ENCODE measurements around the gene AKAP12.

AKAP12 gene

GRCh38 chr6:151402228-151402627 lies 162.5 kb downstream of the AKAP12 start:
- in situ Hi-C loops (cut with MboI; ENCODE audit: low sequenced_read_pairs), result no loop called here

GRCh38 chr6:151403919-151404308 lies 164.1 kb downstream of the AKAP12 start:
- in situ Hi-C loops (cut with MboI; ENCODE audit: low sequenced_read_pairs), result no loop called here
